T-helper 17 cell (primary cell): ENCODE measurements around the gene SHISA8. TPM values are rescaled to one million over a fixed set of nuclear protein-coding genes. Genes with fewer than 3 reads are reported as not detected.
A peak's percentile ranks its signal among the peaks of the same experiment; 100 is the strongest.

Source experiments
- ATAC-seq: fragments of 150-1000 bp; cut with Tn5 transposase; 2 replicates; pipeline ENCODE4 v1.10.0; 2021; ENCODE audit warnings: mild to moderate bottlenecking, moderate library complexity
- DNase-seq, 3 donors: peaks; one replicate each; pipeline versions ENCODE4 v3.0.0 to v3.0.0-alpha.2; 2020 to 2021
- H3K9me3 ChIP-seq: one replicate; pipeline ENCODE4 v1.7.0; 2013; ENCODE audit warnings: low read length, mild to moderate bottlenecking; ENCODE audit not compliant: control insufficient read depth, poor library complexity, severe bottlenecking
- H3K27ac Mint-ChIP-seq: one replicate; pipeline ENCODE4 v1.8.0; 2022; ENCODE audit warnings: mild to moderate bottlenecking, moderate library complexity, mixed read lengths
- H3K27me3 Mint-ChIP-seq: one replicate; pipeline ENCODE4 v1.8.0; 2022; ENCODE audit warnings: mixed read lengths
- H3K36me3 Mint-ChIP-seq: one replicate; pipeline ENCODE4 v1.8.0; 2022; ENCODE audit warnings: low read depth, mixed read lengths
- H3K4me1 Mint-ChIP-seq: one replicate; pipeline ENCODE4 v1.8.0; 2022; ENCODE audit warnings: mild to moderate bottlenecking, mixed read lengths
- H3K4me3 Mint-ChIP-seq: one replicate; pipeline ENCODE4 v1.8.0; 2022; ENCODE audit warnings: mild to moderate bottlenecking, moderate library complexity, mixed read lengths
- total RNA-seq, 4 donors: library from RNA in 2 of 4; stranded (reverse) in 2 of 4; gene quantifications; one replicate each; pipeline ENCODE4 v1.2.3 and lab custom pipeline; 2022 to 2026

SHISA8 gene
- total RNA-seq, 2 donors from 2014 or later = 1.6 TPM; not detected in 1

GRCh38 chr22:41943661-41944209 is 28.9 kb upstream of the SHISA8 start:
- Mint-ChIP-seq H3K4me3 (no peak overlapping the region), H3K36me3 (no peaks in the 10 kb centered on the region), H3K4me1 (peaks cover 37% of the 10 kb centered on the region), H3K27me3 (no peaks in the 10 kb centered on the region), H3K27ac (peak overlapping the region; percentile 86)
- no peaks in the 10 kb centered on the region for H3K9me3 ChIP-seq
- DNase-seq (no peak), ATAC-seq (no peak)

DNA sequence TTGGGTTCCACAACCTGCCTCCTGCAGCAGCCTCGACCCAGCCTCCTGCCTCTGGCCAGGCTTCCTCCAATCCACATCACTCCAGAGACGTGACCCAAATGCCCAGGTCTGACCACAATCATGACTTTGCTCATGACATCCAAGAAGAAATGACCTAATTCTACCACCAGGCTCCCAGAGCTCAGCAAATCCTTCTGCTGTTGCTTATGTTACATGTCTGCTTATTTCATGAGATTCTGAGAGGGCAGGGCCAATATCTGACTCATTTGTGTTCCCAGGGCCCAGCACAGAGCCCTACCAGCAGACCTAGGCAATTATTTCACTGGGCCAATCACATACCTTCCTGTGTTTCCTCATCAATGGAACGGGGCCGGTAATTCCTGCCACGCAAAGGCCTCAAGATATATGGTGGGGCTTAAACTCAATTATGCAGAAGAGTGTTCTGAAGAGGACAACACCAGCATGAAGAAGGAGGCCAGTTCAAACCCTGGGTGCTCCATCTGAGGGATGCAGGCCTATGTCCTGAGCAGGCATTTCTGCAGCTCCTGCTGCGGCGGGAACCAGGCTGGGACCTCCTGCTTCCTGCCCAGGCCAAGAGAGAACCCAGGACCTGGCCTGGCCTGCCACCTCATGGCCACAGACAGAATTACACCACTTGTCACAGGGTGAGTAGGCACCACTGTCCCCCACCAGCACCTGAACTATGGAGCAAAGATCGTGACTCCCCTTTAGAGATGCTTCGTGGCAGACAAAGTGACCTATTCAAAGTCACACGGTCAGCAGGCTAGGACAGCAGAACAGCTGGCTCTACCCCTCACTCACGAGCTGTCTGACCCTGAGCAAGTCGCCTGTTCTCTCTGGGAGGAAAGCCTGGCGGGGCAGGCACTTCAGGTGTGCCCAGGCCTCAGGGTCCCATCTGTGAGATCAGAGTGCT is 26.2 kb upstream of the SHISA8 start:
- peak overlapping the region; percentile 68 for H3K4me3 Mint-ChIP-seq
- peaks cover 36% of the 10 kb centered on the region for H3K4me1 Mint-ChIP-seq
- no peaks in the 10 kb centered on the region for H3K36me3 Mint-ChIP-seq
- no peaks in the 10 kb centered on the region for H3K9me3 ChIP-seq
- no peaks in the 10 kb centered on the region for H3K27me3 Mint-ChIP-seq
- H3K27ac Mint-ChIP-seq = peak overlapping the region; percentile 99
- DNase-seq (peak; percentile 67 to 83 (median 72)), ATAC-seq (peak; percentile 57)

- ATAC-seq = peak; percentile 82
- no peaks in the 10 kb centered on the region for H3K9me3 ChIP-seq
- Mint-ChIP-seq H3K36me3 (no peaks in the 10 kb centered on the region), H3K4me3 (peak overlapping the region; percentile 91), H3K4me1 (peaks cover 33% of the 10 kb centered on the region), H3K27ac (peak overlapping the region; percentile 99), H3K27me3 (no peaks in the 10 kb centered on the region)
- DNase-seq = peak; percentile 79 to 89 (median 85)
Observed at GRCh38 chr22:41939981-41940831, 25.3 kb upstream of the SHISA8 start.

- peak overlapping the region; percentile 99 for H3K27ac Mint-ChIP-seq
Observed at GRCh38 chr22:41936894-41937169, 22.0 kb upstream of the SHISA8 start.

DNA sequence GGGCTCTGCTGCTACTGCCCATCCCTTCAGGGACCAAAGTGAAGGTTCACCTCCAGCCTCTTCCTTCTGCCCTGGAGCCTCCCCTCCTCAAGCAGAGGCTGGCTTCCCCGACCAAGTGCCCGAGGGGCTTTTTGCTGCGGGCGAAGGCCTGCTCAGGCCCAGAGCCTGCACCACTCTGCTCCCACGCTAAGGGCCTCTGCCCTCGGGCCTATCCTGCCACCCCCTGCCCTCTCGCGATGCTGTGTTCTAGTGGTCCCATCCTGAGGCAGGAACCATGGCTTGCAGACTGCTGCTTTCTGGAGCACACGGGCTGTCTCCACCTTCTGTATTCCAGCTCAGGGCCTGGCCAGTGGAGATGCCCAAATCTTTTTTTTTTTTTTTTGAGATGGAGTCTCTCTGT is 20.6 kb upstream of the SHISA8 start:
- Mint-ChIP-seq H3K27ac (peak overlapping the region; percentile 99), H3K36me3 (no peaks in the 10 kb centered on the region), H3K4me1 (peaks cover 25% of the 10 kb centered on the region), H3K4me3 (no peak overlapping the region), H3K27me3 (no peaks in the 10 kb centered on the region)
- no peaks in the 10 kb centered on the region for H3K9me3 ChIP-seq
- ATAC-seq (no peak), DNase-seq (no peak)

More at GRCh38 chr22:41936894-41937169, 22.0 kb upstream of the SHISA8 start:
- Mint-ChIP-seq H3K4me3 (peak overlapping the region; percentile 12), H3K4me1 (peaks cover 36% of the 10 kb centered on the region), H3K27me3 (no peaks in the 10 kb centered on the region), H3K36me3 (no peaks in the 10 kb centered on the region)
- DNase-seq (no peak), ATAC-seq (no peak)
- H3K9me3 ChIP-seq = no peaks in the 10 kb centered on the region

GRCh38 chr22:41935015-41935351 is 20.1 kb upstream of the SHISA8 start:
- Mint-ChIP-seq H3K27me3 (no peaks in the 10 kb centered on the region), H3K27ac (peak overlapping the region; percentile 81)
- no peak for ATAC-seq

GRCh38 chr22:41934284-41935014 is 19.6 kb upstream of the SHISA8 start:
- H3K36me3 Mint-ChIP-seq = no peaks in the 10 kb centered on the region
- H3K27ac Mint-ChIP-seq = peak overlapping the region; percentile 81
- peaks cover 17% of the 10 kb centered on the region for H3K4me1 Mint-ChIP-seq
- DNase-seq = no peak
- no peak for ATAC-seq
- no peaks in the 10 kb centered on the region for H3K27me3 Mint-ChIP-seq
- H3K4me3 Mint-ChIP-seq = no peak overlapping the region
- no peaks in the 10 kb centered on the region for H3K9me3 ChIP-seq

More at GRCh38 chr22:41935015-41935351, 20.1 kb upstream of the SHISA8 start:
- H3K9me3 ChIP-seq = no peaks in the 10 kb centered on the region
- DNase-seq = no peak
- H3K36me3 Mint-ChIP-seq = no peaks in the 10 kb centered on the region
- no peak overlapping the region for H3K4me3 Mint-ChIP-seq
- peaks cover 22% of the 10 kb centered on the region for H3K4me1 Mint-ChIP-seq

DNA sequence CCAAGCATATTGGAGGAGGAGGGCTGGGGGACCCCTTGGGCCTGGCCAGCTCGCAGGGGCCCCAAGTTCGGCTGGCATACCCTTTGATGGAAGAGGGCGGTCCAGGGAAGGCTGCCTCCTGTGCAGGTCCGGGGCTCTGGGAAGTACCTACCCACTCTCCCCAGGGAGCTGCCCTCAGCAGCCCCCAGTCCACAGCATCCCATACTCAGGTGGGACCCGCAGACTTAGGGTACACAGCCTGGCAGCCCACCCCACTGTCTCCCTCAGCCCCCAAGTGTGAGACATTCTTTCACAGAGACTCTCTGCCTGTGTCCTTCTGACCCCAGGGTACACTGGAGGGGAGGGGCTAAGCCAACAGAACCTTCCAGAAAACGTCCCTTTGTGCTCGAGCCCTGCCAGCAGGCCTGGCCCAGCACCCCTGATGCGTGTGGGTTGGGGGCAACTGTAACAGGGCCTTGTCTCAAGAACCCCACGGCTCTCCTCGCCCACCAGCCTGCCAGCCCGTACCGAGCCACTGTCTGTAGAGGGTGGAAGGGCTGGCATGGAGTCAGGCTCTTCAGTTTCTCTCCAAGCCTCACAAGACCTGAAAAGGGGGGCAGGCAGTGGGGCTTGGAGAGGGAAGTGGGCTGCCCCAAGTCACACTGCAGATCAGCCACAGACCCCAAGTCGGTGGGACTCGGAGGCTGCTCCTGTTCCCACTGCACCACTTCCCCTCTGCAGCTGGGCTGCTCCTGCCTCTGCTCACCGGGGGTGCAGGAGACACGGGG is 18.7 kb upstream of the SHISA8 start:
- DNase-seq = no peak
- Mint-ChIP-seq H3K27ac (peak overlapping the region; percentile 81), H3K4me3 (no peak overlapping the region), H3K36me3 (no peaks in the 10 kb centered on the region), H3K4me1 (peaks cover 9% of the 10 kb centered on the region), H3K27me3 (no peaks in the 10 kb centered on the region)
- no peak for ATAC-seq
- no peaks in the 10 kb centered on the region for H3K9me3 ChIP-seq

DNA sequence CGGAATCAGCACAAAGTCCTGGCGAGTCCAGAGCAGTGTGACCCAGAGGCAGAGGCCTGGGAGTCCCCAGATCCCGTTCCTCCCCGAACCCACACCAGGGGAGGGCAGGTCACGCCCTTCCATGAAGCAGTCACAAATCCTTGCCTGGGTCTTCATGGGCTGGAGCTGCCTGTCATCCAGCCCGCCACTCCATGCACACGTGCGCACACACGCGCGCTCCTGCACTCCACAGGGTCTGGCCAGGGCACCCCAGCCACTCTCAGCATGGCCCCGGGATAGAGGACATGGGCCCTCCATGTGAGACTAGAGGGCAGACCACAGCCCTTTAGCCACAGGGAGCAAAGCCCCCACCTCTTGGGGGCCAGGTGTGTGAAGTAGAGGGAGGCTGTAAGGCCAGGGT is 17.5 kb upstream of the SHISA8 start:
- H3K27ac Mint-ChIP-seq = peak overlapping the region; percentile 81

GRCh38 chr22:41931701-41932269 is 16.9 kb upstream of the SHISA8 start:
- no peaks in the 10 kb centered on the region for H3K9me3 ChIP-seq
- peak; percentile 3 for ATAC-seq
- Mint-ChIP-seq H3K27ac (peak overlapping the region; percentile 81), H3K36me3 (no peaks in the 10 kb centered on the region), H3K4me3 (no peak overlapping the region), H3K4me1 (peaks cover 14% of the 10 kb centered on the region), H3K27me3 (no peaks in the 10 kb centered on the region)
- DNase-seq = no peak

More for the DNA sequence above, 17.5 kb upstream of the SHISA8 start:
- ATAC-seq (no peak), DNase-seq (no peak)
- Mint-ChIP-seq H3K36me3 (no peaks in the 10 kb centered on the region), H3K27me3 (no peaks in the 10 kb centered on the region), H3K4me1 (peaks cover 14% of the 10 kb centered on the region), H3K4me3 (no peak overlapping the region)
- no peaks in the 10 kb centered on the region for H3K9me3 ChIP-seq

- H3K27me3 Mint-ChIP-seq = no peaks in the 10 kb centered on the region
- no peak for ATAC-seq
- no peak for DNase-seq
- peaks cover 15% of the 10 kb centered on the region for H3K4me1 Mint-ChIP-seq
- H3K9me3 ChIP-seq = no peaks in the 10 kb centered on the region
- H3K27ac Mint-ChIP-seq = no peak overlapping the region
- H3K4me3 Mint-ChIP-seq = no peak overlapping the region
- no peaks in the 10 kb centered on the region for H3K36me3 Mint-ChIP-seq
Observed at GRCh38 chr22:41929418-41929810, 14.5 kb upstream of the SHISA8 start.
